ENCODE measurements around the gene GSTO2.

- no peak for TF ChIP-seq CTCF (IDR thresholded peaks at IDR 0.05 in 8 of 11, conservative IDR thresholded peaks at IDR 0.05 in 3 of 11)
- TF ChIP-seq POLR2A (IDR thresholded peaks at IDR 0.05): no peak
Observed at GRCh38 chr10:104253606-104254410, 15.2 kb upstream of the GSTO2 start.
